GM10248 (cell line): Measurements from ENCODE around the gene CLCNKA.
"Not testable (repeated sequence)": the region's sequence is repeated elsewhere in the genome, so short reads cannot be mapped to it uniquely, and the experiment has no call there.

Experiments used
- CTCF ChIA-PET: fragments of 300-600 bp; sonication (Branson Sonifier 250); formaldehyde crosslinking; extraction: SDS; loops from one replicate; lab custom pipeline; 2021; ENCODE audit warnings: antibody characterized with exemption; lab: Yijun Ruan, JAX
- POLR2A ChIA-PET: fragments of 350-650 bp; sonication (Branson Sonifier 250); formaldehyde crosslinking; extraction: SDS; loops from one replicate; lab custom pipeline; 2020; ENCODE audit warnings: antibody characterized with exemption; lab: Yijun Ruan, JAX
- DNase-seq: peaks from one replicate; pipeline ENCODE4 v3.0.0; 2012; ENCODE audit errors: extremely low spot score
- CTCF ChIP-seq: IDR thresholded peaks from 2 replicates; pipeline ENCODE4 v1.5.1; 2012; ENCODE audit warnings: mild to moderate bottlenecking, low read depth; ENCODE audit errors: extremely low read depth, missing control alignments, control extremely low read depth

CLCNKA gene

GRCh38 chr1:16029288-16029687 is 7.5 kb downstream of the CLCNKA start:
- ChIA-PET CTCF (no interaction called here), POLR2A (no interaction called here)
- TF ChIP-seq CTCF, result no peak
- DNase-seq, result no peak

GRCh38 chr1:16031551-16031950 is 9.7 kb downstream of the CLCNKA start:
- ChIA-PET CTCF (interaction anchor here (1.1 to 4.3 kb wide), 7 partner anchors 14 to 240 kb away, joined by 3 to 31 read pairs (median 6); no protein-coding TSS in a partner anchor), POLR2A (no interaction called here)
- TF ChIP-seq CTCF, result no peak
- no peak for DNase-seq

GRCh38 chr1:16032388-16033102 is 10.7 kb downstream of the CLCNKA start:
- peak; percentile 96 for TF ChIP-seq CTCF
- CTCF ChIA-PET, result interaction anchor here (0.5 to 4.3 kb wide), 13 partner anchors 9 to 241 kb away, joined by 3 to 31 read pairs (median 3); no protein-coding TSS in a partner anchor
- DNase-seq, result peak; percentile 90
- POLR2A ChIA-PET, result no interaction called here

- DNase-seq, POLR2A ChIA-PET: not testable (repeated sequence)
- CTCF ChIA-PET, result interaction anchor here (0.7 to 4.3 kb wide), 6 partner anchors 8 to 218 kb away, joined by 3 to 31 read pairs (median 3); no protein-coding TSS in a partner anchor
Observed at GRCh38 chr1:16033103-16033632, 11.3 kb downstream of the CLCNKA start.

GRCh38 chr1:16036461-16036860 is 14.6 kb downstream of the CLCNKA start:
- CTCF ChIA-PET, DNase-seq, POLR2A ChIA-PET: not testable (repeated sequence)

GRCh38 chr1:16038620-16038912 is 16.7 kb downstream of the CLCNKA start:
- ChIA-PET CTCF (interaction anchor here (0.8 to 1.4 kb wide), 2 partner anchors 17 to 247 kb away, joined by 3 read pairs; no protein-coding TSS in a partner anchor), POLR2A (interaction anchor here (0.5 kb wide), 1 partner anchor 225 kb away, joined by 5 read pairs; no protein-coding TSS in a partner anchor)
- no peak for TF ChIP-seq CTCF
- no peak for DNase-seq

GRCh38 chr1:16039871-16040270 is 18.0 kb downstream of the CLCNKA start:
- DNase-seq, POLR2A ChIA-PET, CTCF ChIA-PET: not testable (repeated sequence)

GRCh38 chr1:16041200-16041599 is 19.4 kb downstream of the CLCNKA start:
- no peak for TF ChIP-seq CTCF
- POLR2A ChIA-PET, result no interaction called here
- CTCF ChIA-PET, result interaction anchor here (0.7 to 1.2 kb wide), 2 partner anchors 8 to 249 kb away, joined by 3 to 4 read pairs; no protein-coding TSS in a partner anchor
- DNase-seq, result no peak
